GM19397 (cell line): ENCODE results near the gene CFTR.
"Not testable (repeated sequence)": the region's sequence is repeated elsewhere in the genome, so short reads cannot be mapped to it uniquely, and the experiment has no call there.

ENCODE experiments used
- ATAC-seq: cut with Tn5 transposase; IDR thresholded peaks from one replicate; pipeline ENCODE4 v1.9.1; 2021; ENCODE audit warnings: mild to moderate bottlenecking, moderate library complexity; ENCODE audit not compliant: unreplicated experiment

CFTR gene

DNA sequence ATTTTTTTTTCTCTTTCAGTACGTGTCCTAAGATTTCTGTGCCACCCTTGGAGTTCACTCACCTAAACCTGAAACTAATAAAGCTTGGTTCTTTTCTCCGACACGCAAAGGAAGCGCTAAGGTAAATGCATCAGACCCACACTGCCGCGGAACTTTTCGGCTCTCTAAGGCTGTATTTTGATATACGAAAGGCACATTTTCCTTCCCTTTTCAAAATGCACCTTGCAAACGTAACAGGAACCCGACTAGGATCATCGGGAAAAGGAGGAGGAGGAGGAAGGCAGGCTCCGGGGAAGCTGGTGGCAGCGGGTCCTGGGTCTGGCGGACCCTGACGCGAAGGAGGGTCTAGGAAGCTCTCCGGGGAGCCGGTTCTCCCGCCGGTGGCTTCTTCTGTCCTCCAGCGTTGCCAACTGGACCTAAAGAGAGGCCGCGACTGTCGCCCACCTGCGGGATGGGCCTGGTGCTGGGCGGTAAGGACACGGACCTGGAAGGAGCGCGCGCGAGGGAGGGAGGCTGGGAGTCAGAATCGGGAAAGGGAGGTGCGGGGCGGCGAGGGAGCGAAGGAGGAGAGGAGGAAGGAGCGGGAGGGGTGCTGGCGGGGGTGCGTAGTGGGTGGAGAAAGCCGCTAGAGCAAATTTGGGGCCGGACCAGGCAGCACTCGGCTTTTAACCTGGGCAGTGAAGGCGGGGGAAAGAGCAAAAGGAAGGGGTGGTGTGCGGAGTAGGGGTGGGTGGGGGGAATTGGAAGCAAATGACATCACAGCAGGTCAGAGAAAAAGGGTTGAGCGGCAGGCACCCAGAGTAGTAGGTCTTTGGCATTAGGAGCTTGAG lies at the start of gene CFTR:
TSS of gene CFTR (plus strand) at position 801 of the 830 bp plus-strand sequence. CDS start 70 bp downstream, outside the sequence.
- ATAC-seq, result no peak

DNA sequence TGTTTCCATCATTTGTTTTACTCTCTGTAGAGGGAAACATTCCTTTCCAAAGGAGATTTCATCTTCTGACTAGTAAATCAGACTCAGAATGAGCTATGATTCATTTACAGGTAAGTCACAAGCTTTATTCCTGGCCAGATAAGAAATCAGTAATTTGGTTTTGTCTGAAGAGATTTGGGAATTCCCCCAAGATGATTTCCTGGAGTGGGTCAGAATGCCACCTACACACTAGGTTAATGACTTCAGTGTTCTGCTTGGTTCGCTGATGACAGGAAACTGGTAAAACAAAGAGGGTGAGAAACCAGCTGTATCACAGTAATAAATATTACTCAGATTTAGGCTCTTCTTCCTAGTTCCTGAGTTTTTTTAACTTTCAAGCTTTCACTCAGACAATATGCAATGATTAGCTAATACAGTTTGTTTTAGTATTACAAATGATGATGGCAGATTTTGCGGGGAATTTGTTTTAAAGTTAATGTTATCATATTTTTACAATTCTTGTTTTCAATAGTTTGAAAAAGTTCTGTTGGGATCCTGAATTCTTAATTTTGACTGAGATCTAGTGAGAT lies 44.3 kb upstream of the CFTR start:
- ATAC-seq, result peak; percentile 95

DNA sequence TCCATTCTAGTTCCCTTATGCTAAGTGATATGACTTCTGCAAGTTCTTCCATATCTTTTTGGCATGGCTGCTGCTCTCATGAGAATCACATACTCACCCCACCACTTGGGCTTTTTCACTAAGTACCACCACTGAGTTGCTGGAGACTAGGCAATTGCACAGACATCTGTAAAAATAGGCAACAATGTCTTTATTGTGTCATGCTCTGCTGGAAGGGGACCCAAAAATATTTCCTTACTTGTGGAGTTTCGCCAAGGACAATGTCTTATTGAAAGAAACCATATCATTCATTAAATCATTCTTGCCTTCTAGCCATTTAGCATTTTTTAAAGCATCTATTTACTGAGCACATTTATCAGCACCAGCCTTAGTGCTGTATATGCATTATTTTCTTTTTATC lies 35.2 kb upstream of the CFTR start:
- no peak for ATAC-seq

DNA sequence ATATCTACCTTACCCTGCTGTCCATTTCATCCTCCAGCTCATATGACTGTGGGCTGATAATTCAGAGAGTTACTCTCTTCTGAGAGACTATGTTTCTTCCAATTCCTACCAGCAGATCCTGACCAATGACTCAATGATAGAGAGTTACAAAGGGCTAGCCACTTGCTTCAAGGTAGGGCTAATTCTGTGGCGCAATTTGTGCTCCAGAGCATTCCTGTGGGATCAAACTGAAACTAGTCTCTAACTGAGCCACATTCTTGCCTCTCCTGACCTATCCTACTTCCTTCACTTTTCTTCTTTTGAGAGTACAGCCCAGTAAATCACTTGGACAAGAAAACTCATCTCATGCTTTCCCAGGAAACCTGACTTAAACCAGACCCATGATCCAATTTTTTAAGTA lies 34.6 kb upstream of the CFTR start:
- no peak for ATAC-seq

DNA sequence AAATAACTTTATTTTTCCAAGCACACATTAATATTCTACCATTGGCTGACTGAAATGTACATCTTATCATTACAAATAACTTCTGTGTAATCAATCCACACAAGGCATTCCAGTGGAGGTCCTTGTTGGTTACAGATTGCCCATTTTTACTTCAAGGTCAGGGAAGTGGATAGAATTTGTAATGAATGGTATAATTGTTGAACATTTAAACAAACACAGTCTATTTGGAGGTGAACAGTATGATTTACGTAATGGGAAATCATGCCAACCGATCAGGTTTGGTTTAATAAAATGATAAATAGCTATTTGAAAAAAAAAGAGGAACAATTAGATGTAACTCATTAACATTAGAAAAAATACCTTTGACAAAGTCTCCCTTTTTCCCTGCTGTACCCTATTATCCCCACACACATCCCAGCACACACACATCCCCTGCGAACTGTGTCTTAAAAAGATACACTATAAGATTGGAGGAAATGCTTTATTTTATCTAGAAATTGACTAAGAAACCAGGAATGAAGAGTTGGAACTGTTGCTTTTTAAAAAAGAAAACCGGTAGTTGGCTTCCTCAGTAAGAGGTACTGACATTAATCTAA lies 33.5 kb upstream of the CFTR start:
- ATAC-seq, result no peak

DNA sequence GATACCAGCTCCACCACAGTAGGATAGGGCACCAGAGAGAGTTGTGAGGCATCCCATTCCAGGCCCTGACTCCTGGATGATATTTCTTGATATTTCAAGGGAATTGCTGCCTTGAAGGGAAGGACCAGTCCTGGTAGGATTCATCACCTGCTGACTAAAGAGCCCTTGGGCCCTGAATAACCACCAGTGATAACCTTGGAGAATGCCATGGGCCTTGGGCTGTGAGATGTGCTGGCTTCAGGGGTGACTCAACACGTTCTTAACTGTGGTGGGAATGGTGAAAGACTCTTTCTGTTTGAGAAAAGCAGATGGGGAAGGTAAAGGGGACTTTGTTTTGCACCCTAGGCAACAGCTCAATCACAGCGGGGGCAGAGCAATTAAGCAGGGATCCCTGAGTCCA lies 31.2 kb upstream of the CFTR start:
- ATAC-seq, result no peak

DNA sequence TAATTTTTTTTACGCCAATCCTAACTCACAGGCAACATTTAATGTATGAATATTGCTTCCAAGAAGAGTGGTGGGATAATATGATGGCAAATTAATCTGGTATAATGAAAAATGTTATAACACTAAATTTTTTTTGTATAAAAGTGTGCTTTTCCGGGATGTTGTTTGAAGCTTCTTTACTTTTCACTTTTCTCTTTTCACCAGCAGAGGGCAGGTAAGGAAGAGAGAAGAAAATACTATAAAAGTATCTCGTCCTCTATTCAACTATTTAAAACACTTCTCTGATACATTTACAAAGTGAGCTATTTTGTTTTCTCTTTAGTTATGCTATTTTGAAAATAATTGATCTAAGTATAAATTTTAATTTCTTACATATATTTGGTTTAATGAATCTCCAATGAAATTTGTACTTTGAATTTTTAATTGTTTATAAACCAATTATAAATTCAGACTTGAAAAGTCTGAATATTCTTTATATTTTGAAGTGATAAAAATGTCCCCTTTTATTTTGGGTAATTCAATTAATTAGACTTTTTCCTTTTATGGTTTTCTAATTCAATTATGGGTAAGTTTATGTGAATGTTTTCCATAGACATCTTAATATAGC lies 20.7 kb upstream of the CFTR start:
- no peak for ATAC-seq

DNA sequence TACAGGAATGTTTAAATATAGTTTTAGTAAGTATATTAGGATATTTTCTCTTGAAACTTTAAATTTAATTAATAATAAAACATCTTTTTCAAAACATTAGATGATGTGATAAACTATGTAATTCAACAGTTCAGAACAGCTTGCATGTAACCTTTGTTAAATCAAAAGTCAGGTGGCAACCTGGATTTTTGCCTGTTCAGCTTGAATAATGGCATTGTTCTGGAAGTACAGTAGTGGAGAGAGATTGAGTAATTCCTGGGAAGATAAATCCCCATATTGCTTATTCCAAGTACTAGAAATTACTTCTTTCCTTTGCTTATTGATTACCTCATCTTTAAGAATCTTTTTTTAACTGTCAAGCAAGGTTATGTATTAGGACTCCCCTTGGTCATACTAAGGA lies 20.1 kb upstream of the CFTR start:
- no peak for ATAC-seq

DNA sequence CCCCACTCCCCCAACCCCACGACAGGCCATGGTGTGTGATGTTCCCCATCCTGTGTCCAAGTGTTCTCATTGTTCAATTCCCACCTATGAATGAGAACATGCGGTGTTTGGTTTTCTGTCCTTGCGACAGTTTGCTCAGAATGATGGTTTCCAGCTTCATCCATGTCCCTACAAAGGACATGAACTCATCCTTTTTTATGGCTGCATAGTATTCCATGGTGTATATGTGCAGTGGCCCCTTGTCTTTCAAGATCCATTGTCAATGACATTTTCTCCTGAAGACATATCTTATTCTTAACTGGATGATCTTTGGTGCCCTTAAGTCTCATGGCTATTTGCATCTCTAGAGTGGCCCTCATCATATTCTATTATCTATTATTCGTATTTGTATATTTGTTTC lies 19.0 kb upstream of the CFTR start:
- ATAC-seq, result not testable (repeated sequence)

DNA sequence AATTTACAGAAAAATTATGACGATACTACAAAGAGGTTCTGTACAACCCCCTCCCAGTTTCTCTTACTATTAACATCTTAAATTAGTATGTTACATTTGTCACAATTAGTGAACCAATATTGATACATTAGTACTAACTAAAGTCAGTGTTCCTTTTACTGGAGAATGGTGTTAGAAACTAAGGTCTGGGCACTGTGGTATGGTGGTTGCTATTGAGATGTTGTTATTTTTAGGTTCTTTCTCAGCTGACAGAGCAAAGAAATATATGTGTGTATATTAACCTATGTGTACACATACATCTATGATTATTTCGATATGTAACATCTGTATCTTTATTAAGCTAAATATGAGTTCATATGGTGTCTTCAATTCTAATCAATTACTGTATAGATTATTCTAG lies 11.7 kb upstream of the CFTR start:
- ATAC-seq, result no peak

DNA sequence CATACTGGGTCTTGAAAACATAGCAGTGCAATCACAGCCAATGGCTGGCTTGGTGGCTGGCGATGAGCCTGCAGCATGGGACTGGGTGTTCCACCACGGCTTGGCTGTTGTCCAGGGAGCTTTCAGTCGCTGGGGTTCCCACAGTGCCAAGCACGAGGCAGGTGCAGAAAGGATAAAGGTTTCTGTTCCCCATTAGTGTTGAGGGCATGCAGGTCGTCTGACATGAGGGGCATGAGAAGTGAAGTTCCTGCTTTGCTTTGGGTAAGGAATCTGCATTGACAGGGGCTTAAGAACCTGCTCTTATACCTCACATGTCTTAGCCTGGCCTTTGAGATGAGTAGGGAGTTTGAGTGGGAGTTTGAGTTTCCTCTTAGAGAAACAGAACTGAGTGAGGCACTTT lies 9.0 kb upstream of the CFTR start:
- ATAC-seq, result no peak

DNA sequence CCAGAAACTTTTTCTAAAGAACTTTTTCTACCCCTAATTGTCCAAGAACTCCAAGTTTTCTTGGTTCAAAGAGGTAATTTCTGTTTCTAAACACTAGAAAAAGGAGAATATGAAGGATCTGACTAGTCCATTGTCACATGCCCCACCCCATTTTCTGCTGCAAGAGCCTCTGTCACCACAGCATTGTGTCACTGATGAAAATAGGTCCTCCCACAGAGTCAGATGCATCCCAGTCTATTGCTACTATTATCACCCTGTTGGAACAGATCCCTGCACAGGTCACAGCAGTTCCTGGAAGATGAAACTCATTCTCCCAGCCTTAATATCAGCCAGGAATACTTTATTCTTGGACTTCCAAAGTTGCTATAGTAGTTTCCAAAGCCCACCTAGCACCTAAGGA lies 7.5 kb upstream of the CFTR start:
- no peak for ATAC-seq

DNA sequence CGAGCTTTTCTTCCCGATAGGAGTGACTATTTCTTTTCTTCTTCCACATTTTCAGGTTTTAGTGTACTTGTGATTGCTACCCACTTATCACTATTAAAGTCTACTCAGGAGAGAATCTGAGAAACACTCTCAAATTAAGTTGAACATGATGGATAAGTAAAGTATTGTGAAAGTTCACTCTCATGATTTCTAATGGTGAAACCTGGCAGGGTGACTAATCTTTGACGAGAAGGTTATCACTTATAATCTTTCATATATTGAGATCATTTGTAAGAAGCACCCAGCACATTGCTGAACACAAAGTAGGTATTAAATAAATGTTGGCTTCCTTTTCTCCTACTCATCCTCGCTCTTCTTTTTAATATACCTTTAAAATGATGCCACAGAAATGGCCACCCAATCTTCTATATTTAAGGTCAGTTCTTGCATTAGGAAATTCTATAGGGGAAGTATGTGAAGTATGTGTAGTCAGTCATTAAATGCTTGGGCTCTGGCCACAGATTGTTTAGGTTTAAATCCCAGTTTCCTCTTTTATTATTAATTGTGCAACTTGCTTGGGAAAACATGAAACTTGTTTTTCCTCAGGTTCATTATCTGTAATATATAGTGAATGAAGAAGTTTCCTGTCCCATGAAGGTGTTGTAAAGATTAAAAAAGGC lies 3.1 kb upstream of the CFTR start:
- no peak for ATAC-seq

DNA sequence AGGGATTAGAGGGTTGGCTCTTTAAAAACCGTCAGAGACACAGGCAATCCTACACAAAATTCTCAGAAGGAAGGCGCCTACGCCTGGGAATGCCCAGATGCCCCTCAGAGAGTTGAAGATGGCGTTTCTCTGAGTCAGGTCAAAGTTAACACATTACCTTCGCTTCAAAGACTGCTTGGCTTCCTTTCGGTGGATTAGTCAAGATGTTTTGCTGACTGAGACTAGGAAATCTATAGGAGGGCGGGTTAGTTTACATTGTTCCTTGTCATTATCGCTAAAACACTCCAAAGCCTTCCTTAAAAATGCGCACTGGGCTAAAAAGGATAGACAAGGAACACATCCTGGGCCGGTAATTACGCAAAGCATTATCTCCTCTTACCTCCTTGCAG lies 995 bp upstream of the CFTR start:
- no peak for ATAC-seq

DNA sequence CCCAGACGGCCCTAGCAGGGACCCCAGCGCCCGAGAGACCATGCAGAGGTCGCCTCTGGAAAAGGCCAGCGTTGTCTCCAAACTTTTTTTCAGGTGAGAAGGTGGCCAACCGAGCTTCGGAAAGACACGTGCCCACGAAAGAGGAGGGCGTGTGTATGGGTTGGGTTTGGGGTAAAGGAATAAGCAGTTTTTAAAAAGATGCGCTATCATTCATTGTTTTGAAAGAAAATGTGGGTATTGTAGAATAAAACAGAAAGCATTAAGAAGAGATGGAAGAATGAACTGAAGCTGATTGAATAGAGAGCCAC lies 184 bp downstream of the CFTR start:
- ATAC-seq, result no peak

DNA sequence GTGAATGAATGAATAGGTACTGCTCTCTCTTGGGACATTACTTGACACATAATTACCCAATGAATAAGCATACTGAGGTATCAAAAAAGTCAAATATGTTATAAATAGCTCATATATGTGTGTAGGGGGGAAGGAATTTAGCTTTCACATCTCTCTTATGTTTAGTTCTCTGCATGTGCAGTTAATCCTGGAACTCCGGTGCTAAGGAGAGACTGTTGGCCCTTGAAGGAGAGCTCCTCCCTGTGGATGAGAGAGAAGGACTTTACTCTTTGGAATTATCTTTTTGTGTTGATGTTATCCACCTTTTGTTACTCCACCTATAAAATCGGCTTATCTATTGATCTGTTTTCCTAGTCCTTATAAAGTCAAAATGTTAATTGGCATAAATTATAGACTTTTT lies 1.2 kb downstream of the CFTR start:
- no peak for ATAC-seq

DNA sequence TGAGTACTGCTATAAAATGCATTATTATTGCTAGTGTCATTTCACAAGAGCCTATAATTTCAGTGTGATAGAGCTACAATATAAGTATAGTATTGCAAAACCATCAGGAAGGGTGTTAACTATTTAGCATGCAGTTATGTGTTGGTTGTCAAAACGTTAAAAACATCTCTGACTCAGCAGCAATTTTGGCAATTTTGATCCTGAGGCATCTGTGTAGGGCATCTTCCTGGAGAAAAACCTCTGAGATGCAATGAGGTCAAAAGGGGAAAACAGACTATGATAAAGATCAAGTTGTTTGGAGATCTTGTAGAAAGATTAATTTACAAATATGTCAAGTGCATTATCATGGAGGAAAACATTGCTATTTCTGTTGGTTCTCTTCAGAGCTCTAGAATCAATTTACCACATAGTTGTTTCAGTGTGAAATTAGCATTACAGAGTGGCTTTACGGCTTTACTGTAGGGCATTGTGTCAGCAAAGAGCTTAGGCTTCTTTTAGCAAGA lies 5.3 kb downstream of the CFTR start:
- no peak for ATAC-seq

DNA sequence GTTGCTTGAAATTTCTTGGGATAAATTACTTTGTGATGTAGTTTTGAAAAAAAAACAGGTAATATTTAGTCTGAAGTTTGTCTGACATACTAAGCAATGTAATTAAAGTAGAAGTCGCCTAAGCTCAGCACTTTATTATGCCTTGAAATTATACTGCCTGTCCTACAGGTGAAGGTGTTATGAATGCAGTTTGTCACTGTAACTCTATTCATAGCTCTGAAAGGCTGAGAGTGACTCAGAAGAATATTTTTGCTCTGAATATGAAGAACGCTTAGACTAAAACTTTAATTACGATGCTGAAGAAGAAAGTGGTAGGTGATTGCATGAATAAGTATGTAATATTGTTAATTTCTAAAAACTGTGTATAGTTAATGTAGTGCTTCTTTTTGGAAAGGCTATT lies 9.2 kb downstream of the CFTR start:
- ATAC-seq, result no peak

DNA sequence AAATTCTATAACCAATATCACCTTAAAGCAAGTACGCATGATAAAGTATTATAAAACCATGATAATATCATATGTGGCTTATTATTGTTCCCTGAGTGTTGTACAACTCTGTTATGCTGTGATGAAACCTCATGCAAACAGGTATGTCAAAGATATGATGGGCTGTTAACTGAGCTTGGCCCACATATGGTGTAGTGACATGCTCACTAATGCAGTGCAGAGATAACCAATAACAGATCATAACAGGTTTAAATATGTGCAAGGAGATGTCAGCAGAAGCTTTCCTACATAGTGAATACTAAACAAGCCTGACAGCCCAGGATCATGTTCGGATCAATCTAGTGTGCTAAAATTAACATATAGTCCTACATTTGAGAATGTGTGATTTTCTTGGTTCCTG lies 9.6 kb downstream of the CFTR start:
- no peak for ATAC-seq

DNA sequence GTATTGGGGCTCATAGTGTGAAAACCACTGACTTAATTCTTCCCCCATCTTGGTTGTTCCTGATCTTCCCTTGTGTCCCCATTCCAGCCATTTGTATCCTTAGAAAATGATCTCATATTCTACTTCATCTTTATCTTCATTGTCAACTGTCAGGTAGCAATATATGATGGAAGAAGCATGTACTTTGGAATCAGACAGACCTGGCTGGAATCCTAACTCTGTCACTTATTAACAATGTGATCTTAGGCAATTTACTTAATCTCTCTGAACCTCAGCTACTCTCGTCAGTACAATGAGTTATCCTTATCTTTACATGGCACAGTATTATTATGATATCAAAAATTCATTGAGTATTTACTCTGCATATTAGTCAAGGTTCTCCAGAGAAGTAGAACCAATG lies 10.1 kb downstream of the CFTR start:
- ATAC-seq, result no peak

DNA sequence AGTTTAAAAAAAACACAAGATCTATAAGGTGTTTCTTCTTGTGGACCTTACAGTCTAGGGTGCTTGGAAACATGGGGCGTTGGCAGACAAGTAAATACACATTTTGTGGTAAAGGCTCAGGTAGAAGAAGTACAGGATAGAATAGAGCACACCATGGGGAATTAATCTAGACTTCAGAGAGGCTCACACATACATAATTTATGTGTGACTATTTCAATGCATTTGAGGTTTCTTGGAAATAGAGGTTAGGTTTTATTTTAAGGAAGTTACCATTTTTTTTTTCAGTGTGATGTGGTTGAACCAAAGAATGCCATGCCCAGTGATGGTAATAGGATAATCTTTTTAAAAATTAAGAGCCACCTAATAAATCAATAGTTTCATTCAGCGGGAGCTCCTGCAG lies 12.8 kb downstream of the CFTR start:
- ATAC-seq, result no peak
